Stimulated activated CD8-positive, alpha-beta memory T cell treated with anti-CD3 and anti-CD28 coated beads, Interleukin-7, amount 100 ng/mL, for 48 hours (primary cell): Measurements from ENCODE around the gene TRMT44.
A peak's percentile ranks its signal among the peaks of the same experiment; 100 is the strongest.
"Not testable (repeated sequence)": the region's sequence is repeated elsewhere in the genome, so short reads cannot be mapped to it uniquely, and the experiment has no call there.

Experiments used
- DNase-seq, 2 donors: peaks; one replicate each; pipeline ENCODE4 v3.0.0-alpha.2; 2020; ENCODE audit warnings: low read depth in 1 of 2; ENCODE audit errors: extremely low read depth in 1 of 2

The TRMT44 gene

GRCh38 chr4:8406887-8407286, 33.7 kb upstream of the TRMT44 start:
- not testable (repeated sequence) for DNase-seq

- no peak for DNase-seq
These were observed 33.3 kb upstream of the TRMT44 start for GRCh38 chr4:8407316-8407715.

- DNase-seq = no peak
These were observed 32.8 kb upstream of the TRMT44 start for GRCh38 chr4:8407756-8408155.

GRCh38 chr4:8409264-8410065, 31.1 kb upstream of the TRMT44 start:
- DNase-seq = peak; percentile 22 to 25

GRCh38 chr4:8410066-8410625, 30.4 kb upstream of the TRMT44 start:
- DNase-seq = no peak

GRCh38 chr4:8410641-8411271, 29.8 kb upstream of the TRMT44 start:
- DNase-seq = no peak

- no peak for DNase-seq
These were observed 29.0 kb upstream of the TRMT44 start for GRCh38 chr4:8411351-8412180.

- no peak for DNase-seq
These were observed 28.3 kb upstream of the TRMT44 start for GRCh38 chr4:8412288-8412687.

GRCh38 chr4:8414377-8414776, 26.2 kb upstream of the TRMT44 start:
- peak; percentile 21 to 59 for DNase-seq

GRCh38 chr4:8417071-8417614, 23.4 kb upstream of the TRMT44 start:
- no peak for DNase-seq

- peak in 1 of 2 donors; percentile 69 for DNase-seq
These were observed 21.1 kb upstream of the TRMT44 start for GRCh38 chr4:8419222-8420041.

- DNase-seq = not testable (repeated sequence)
These were observed 20.4 kb upstream of the TRMT44 start for GRCh38 chr4:8420151-8420550.

- no peak for DNase-seq
These were observed 18.2 kb upstream of the TRMT44 start for GRCh38 chr4:8422327-8422726.

GRCh38 chr4:8422786-8423185, 17.8 kb upstream of the TRMT44 start:
- no peak for DNase-seq

- no peak for DNase-seq
These were observed 13.3 kb upstream of the TRMT44 start for GRCh38 chr4:8427262-8427661.

GRCh38 chr4:8427761-8428287, 12.8 kb upstream of the TRMT44 start:
- DNase-seq = no peak

- peak; percentile 76 to 89 for DNase-seq
These were observed 12.1 kb upstream of the TRMT44 start for GRCh38 chr4:8428288-8429097.

- DNase-seq = no peak
These were observed 9.0 kb upstream of the TRMT44 start for GRCh38 chr4:8431553-8431952.

- DNase-seq = no peak
These were observed 7.4 kb upstream of the TRMT44 start for GRCh38 chr4:8433136-8433535.
